KOPT-K1 (cell line): Measurements from ENCODE around the gene VNN1.
"Not testable (repeated sequence)": the region's sequence is repeated elsewhere in the genome, so short reads cannot be mapped to it uniquely, and the experiment has no call there.

ENCODE experiments used
- H3K27ac ChIP-seq: fragments of 200-600 bp; sonication (generic); 2 replicates; pipeline ENCODE4 v1.5.1; 2016; ENCODE audit warnings: antibody characterized with exemption, mild to moderate bottlenecking, low read depth, low read length; ENCODE audit not compliant: poor library complexity, severe bottlenecking
- H3K36me3 ChIP-seq: fragments of 200-600 bp; sonication (generic); 2 replicates; pipeline ENCODE4 v1.5.1; 2017; ENCODE audit warnings: antibody characterized with exemption, mild to moderate bottlenecking, low read length, moderate library complexity; ENCODE audit not compliant: insufficient read depth
- H3K9me3 ChIP-seq: fragments of 200-600 bp; sonication (generic); 2 replicates; pipeline ENCODE4 v1.5.1; 2017; ENCODE audit warnings: antibody characterized with exemption, low read length, mild to moderate bottlenecking; ENCODE audit not compliant: insufficient read depth, poor library complexity, severe bottlenecking

The VNN1 gene

GRCh38 chr6:132706756-132707155 lies 7.1 kb downstream of the VNN1 start:
- H3K36me3 ChIP-seq, H3K27ac ChIP-seq, H3K9me3 ChIP-seq: not testable (repeated sequence)

GRCh38 chr6:132703936-132704335 lies 9.9 kb downstream of the VNN1 start:
- no peaks in the 10 kb centered on the region for H3K9me3 ChIP-seq
- no peak overlapping the region for H3K27ac ChIP-seq
- H3K36me3 ChIP-seq, result no peaks in the 10 kb centered on the region

DNA sequence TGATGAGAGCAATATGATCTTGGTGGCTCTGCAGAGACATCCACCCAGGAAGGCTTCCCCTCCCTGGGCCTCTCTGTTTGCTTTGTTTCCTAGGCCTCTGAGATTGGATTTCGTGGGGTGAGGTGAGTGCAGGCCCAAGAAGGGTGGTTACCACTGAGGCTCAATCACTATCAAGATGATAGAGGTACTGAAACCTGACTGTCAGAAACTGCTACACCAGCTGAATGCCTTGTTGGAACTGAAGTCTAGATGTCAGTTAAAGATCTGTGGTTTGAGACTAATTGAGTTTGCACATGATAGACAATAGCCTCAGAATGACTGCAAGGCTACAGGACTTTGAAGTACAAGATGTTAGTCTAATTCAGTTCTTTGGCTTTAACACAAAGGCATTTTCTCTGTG lies 15.2 kb downstream of the VNN1 start:
- no peak overlapping the region for H3K27ac ChIP-seq

DNA sequence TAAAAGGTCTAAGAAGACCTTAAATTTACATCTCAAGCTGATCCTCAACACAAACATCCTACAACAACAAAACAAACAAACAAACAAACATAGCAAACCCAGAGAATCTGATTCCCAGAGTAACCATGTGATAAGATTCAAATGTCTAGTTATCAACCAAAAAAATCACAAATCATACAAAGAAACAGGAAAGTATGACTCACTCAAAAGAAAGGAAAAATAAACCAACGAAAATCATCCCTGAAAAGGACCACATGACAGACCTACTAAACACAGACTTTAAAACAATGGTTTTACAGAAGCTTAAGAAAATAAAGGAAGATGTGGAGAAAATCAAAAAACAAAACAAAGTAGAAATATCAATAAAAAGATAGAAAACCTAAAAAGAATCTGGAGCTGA lies 18.1 kb downstream of the VNN1 start:
- no peak overlapping the region for H3K27ac ChIP-seq
- no peaks in the 10 kb centered on the region for H3K9me3 ChIP-seq
- no peaks in the 10 kb centered on the region for H3K36me3 ChIP-seq

More for the DNA sequence above, 15.2 kb downstream of the VNN1 start:
- no peaks in the 10 kb centered on the region for H3K36me3 ChIP-seq
- H3K9me3 ChIP-seq, result no peaks in the 10 kb centered on the region

DNA sequence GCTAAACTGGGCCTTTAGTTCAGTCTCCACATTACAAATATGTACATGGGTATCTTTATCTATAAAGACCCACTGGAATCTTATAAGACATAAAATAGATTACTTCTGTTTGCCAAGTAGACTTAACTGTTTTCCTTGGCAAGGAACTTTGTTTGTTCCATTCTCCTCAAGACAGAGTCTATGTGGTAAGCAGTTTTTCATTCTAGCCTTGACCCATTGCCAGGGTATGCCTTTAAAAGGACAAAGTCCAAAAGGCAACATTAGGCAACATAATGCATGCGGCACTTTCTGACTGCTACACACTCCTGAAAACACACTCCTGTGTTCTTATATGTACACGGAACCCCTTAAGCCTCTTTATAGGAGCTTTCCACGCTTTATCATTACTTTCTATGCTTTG lies 20.4 kb downstream of the VNN1 start:
- no peaks in the 10 kb centered on the region for H3K36me3 ChIP-seq
- no peak overlapping the region for H3K27ac ChIP-seq
- no peaks in the 10 kb centered on the region for H3K9me3 ChIP-seq

DNA sequence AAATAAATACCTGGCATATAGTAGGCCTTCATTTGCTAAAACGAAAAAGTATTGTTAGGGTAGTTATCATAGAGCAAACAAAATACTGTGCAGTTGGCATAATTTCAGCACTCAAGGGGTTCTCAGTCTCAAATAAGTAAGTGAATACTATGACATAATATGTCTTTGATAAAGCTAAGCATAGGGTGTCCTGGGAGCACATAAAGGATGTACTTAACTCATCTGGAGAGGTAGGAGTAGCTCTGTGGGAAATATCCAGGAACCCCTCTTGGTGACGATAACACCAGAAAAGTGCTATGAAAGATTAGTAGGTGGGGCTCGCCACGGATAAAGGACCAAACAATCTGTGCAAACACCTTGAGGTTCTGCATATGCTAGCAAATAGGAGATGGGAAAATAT lies 23.2 kb downstream of the VNN1 start:
- no peaks in the 10 kb centered on the region for H3K36me3 ChIP-seq
- no peak overlapping the region for H3K27ac ChIP-seq
- H3K9me3 ChIP-seq, result no peaks in the 10 kb centered on the region

DNA sequence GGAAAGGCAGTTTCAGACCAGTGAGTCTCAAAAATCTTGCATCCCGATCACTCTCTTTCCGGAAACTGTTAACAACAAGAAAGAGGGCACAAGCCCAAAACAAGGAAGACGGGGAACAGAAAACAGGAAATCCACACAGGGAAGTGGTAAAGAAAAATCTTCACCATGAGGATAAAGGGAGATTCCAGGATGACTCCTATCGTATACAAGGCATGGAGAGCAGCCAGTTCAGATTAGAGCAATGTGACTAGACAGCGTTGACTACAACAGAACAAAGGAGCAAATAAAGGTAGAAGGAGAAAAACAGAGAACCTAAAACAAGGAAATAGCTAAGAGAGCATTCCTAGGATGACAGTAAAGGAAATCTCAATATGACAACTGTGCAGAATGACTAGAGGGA lies 26.5 kb downstream of the VNN1 start:
- H3K9me3 ChIP-seq, result no peaks in the 10 kb centered on the region
- H3K27ac ChIP-seq, result no peak overlapping the region
- no peaks in the 10 kb centered on the region for H3K36me3 ChIP-seq

GRCh38 chr6:132686531-132686930 lies 27.3 kb downstream of the VNN1 start:
- Histone ChIP-seq H3K27ac (no peak overlapping the region), H3K9me3 (no peaks in the 10 kb centered on the region), H3K36me3 (no peaks in the 10 kb centered on the region)

- H3K9me3 ChIP-seq, result no peaks in the 10 kb centered on the region
- H3K36me3 ChIP-seq, result no peaks in the 10 kb centered on the region
- no peak overlapping the region for H3K27ac ChIP-seq
These were observed 28.8 kb downstream of the VNN1 start for GRCh38 chr6:132685009-132685408.

DNA sequence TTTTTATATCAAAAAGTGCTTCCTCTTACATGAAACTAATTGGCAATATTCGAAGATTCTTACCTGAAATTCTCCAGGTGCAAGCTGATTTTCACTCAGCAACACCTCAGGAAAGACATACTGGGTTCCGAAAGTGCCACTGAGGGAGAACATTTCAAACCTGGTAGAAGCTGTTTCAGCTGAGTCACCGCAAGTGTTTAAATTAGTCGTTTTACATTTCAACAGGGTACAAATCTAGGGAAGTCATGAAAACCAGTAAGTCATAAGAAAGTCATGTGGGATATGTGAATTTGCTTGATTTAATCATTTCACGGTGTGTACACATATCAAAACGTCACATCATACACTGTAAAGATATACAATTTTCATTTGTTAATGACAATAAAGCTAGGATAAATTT lies 29.6 kb downstream of the VNN1 start:
- Histone ChIP-seq H3K9me3 (no peaks in the 10 kb centered on the region), H3K27ac (no peak overlapping the region), H3K36me3 (no peaks in the 10 kb centered on the region)

- no peaks in the 10 kb centered on the region for H3K36me3 ChIP-seq
- H3K9me3 ChIP-seq, result no peaks in the 10 kb centered on the region
- no peak overlapping the region for H3K27ac ChIP-seq
These were observed 30.3 kb downstream of the VNN1 start for GRCh38 chr6:132683543-132683942.

- H3K9me3 ChIP-seq, H3K27ac ChIP-seq, H3K36me3 ChIP-seq: not testable (repeated sequence)
These were observed 34.8 kb downstream of the VNN1 start for GRCh38 chr6:132679094-132679493.

- Histone ChIP-seq H3K27ac (no peak overlapping the region), H3K9me3 (no peaks in the 10 kb centered on the region), H3K36me3 (no peaks in the 10 kb centered on the region)
These were observed 38.1 kb downstream of the VNN1 start for GRCh38 chr6:132675749-132676148.

GRCh38 chr6:132675002-132675401 lies 38.9 kb downstream of the VNN1 start:
- Histone ChIP-seq H3K9me3 (no peaks in the 10 kb centered on the region), H3K27ac (no peak overlapping the region), H3K36me3 (no peaks in the 10 kb centered on the region)

- Histone ChIP-seq H3K9me3 (no peaks in the 10 kb centered on the region), H3K36me3 (no peaks in the 10 kb centered on the region), H3K27ac (no peak overlapping the region)
These were observed 40.3 kb downstream of the VNN1 start for GRCh38 chr6:132673376-132674094.

GRCh38 chr6:132671295-132671694 lies 42.6 kb downstream of the VNN1 start:
- H3K9me3 ChIP-seq, result no peaks in the 10 kb centered on the region
- H3K36me3 ChIP-seq, result no peaks in the 10 kb centered on the region
- H3K27ac ChIP-seq, result no peak overlapping the region
